Loucy (cell line): ENCODE measurements around the gene IL10RA.

Source experiments
- H2AFZ ChIP-seq: fragments of 200-600 bp; sonication (generic); 2 replicates; pipeline ENCODE4 v1.6.0; 2016; ENCODE audit warnings: antibody characterized with exemption, mild to moderate bottlenecking, low read length, moderate library complexity
- H3F3A ChIP-seq: fragments of 200-600 bp; 2 replicates; pipeline ENCODE4 v1.6.0; 2016; ENCODE audit warnings: antibody characterized with exemption, low read depth, mild to moderate bottlenecking
- H3K27me3 ChIP-seq: fragments of 200-600 bp; sonication (generic); 2 replicates; pipeline ENCODE4 v1.6.1; 2014; ENCODE audit warnings: low read length, mild to moderate bottlenecking; ENCODE audit not compliant: insufficient read depth, poor library complexity, severe bottlenecking
- H3K36me3 ChIP-seq: fragments of 200-600 bp; sonication (generic); 2 replicates; pipeline ENCODE4 v1.6.1; 2016; ENCODE audit warnings: low read length; ENCODE audit not compliant: insufficient read depth
- H3K4me1 ChIP-seq: fragments of 200-600 bp; sonication (generic); 2 replicates; pipeline ENCODE4 v1.5.1; 2014; ENCODE audit warnings: low read length, mild to moderate bottlenecking; ENCODE audit not compliant: insufficient read depth, poor library complexity, severe bottlenecking
- H3K4me2 ChIP-seq: fragments of 200-600 bp; sonication (generic); 2 replicates; pipeline ENCODE4 v1.6.0; 2014; ENCODE audit warnings: antibody characterized with exemption, low read length, low read depth, mild to moderate bottlenecking; ENCODE audit not compliant: poor library complexity, severe bottlenecking
- H3K4me3 ChIP-seq: fragments of 200-600 bp; sonication (generic); 2 replicates; pipeline ENCODE4 v1.5.1; 2014; ENCODE audit warnings: low read length, mild to moderate bottlenecking, mixed read lengths; ENCODE audit not compliant: poor library complexity, severe bottlenecking
- H3K79me2 ChIP-seq: fragments of 200-600 bp; sonication (generic); 2 replicates; pipeline ENCODE4 v1.6.1; 2014; ENCODE audit warnings: low read length; ENCODE audit not compliant: insufficient read depth
- H3K9ac ChIP-seq: fragments of 200-600 bp; sonication (generic); 2 replicates; pipeline ENCODE4 v1.6.0; 2014; ENCODE audit warnings: mild to moderate bottlenecking, low read depth, low read length, moderate library complexity; ENCODE audit not compliant: poor library complexity, severe bottlenecking
- H3K9me2 ChIP-seq: fragments of 200-600 bp; sonication (generic); replicated peaks from 2 replicates; pipeline ENCODE4 v1.6.1; 2016; ENCODE audit warnings: low read depth, low read length, mixed read lengths
- H3K9me3 ChIP-seq: fragments of 200-600 bp; sonication (generic); 2 replicates; pipeline ENCODE4 v1.6.1; 2014; ENCODE audit warnings: mild to moderate bottlenecking, antibody characterized with exemption, low read length, low read depth; ENCODE audit not compliant: insufficient read depth
- H4K20me1 ChIP-seq: fragments of 200-600 bp; sonication (generic); 2 replicates; pipeline ENCODE4 v1.6.0; 2014; ENCODE audit warnings: antibody characterized with exemption, low read length, mild to moderate bottlenecking; ENCODE audit not compliant: insufficient read depth, poor library complexity, severe bottlenecking
- CTCF ChIP-seq: fragments of 200-600 bp; sonication (generic); conservative IDR thresholded peaks from 2 replicates; pipeline ENCODE4 v1.5.1; 2014; ENCODE audit warnings: mild to moderate bottlenecking, antibody characterized with exemption, low read length
- EZH2phosphoT487 ChIP-seq: fragments of 200-600 bp; IDR thresholded peaks from 2 replicates; pipeline ENCODE4 v1.6.1; 2018; ENCODE audit warnings: antibody characterized with exemption, mild to moderate bottlenecking, moderate library complexity, borderline replicate concordance

Gene IL10RA

DNA sequence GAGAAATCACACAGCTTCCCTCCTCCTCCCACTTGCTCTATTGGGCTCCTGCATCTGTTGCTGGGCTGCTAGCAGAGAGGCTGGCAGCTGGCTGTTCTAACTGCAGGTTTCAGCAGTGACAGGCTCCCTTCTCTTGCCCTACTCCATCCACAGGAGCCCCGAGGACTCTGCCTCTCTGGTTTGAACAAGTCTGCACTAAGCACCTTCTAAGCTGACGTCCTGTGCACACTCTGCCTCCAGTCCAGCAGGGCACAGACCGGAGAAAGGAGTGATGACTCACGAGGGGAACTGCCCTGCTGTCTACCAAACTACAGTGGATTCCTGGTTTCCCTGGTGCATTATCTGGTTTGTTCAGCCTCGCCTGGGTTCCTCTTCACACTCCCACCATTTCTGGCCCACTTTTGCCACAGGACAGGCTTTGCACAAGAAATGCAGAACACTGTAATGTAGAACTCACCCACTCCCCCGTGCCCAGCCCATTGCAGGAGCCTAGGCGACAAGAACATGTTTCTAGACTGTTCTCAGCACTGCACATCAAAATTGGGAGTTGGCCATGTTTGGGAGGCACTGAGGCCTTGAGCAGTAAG lies 26.0 kb downstream of the IL10RA start:
- H3K4me2 ChIP-seq: no peak overlapping the region
- H4K20me1 ChIP-seq: no peaks in the 10 kb centered on the region
- no peaks in the 10 kb centered on the region for H3K79me2 ChIP-seq
- H3K9me2 ChIP-seq: no peaks in the 10 kb centered on the region
- TF ChIP-seq CTCF (no peak), EZH2phosphoT487 (no peak)
- no peak overlapping the region for H3K9ac ChIP-seq
- no peaks in the 10 kb centered on the region for H3F3A ChIP-seq
- peaks cover 23% of the 10 kb centered on the region for H3K4me1 ChIP-seq
- H3K36me3 ChIP-seq: no peaks in the 10 kb centered on the region
- peak overlapping the region; percentile 27; the same call in 1 of the 2 replicates for H2AFZ ChIP-seq
- no peaks in the 10 kb centered on the region for H3K27me3 ChIP-seq
- no peak overlapping the region for H3K4me3 ChIP-seq
- 0 out of 2 replicates have a peak, but pooled peaks cover 4% of the 10 kb centered on the region for H3K9me3 ChIP-seq

GRCh38 chr11:118014022-118014421 lies 27.8 kb downstream of the IL10RA start:
- no peaks in the 10 kb centered on the region for H4K20me1 ChIP-seq
- no peaks in the 10 kb centered on the region for H3K36me3 ChIP-seq
- no peaks in the 10 kb centered on the region for H3F3A ChIP-seq
- peaks cover 16% of the 10 kb centered on the region for H3K4me1 ChIP-seq
- H3K27me3 ChIP-seq: no peaks in the 10 kb centered on the region
- H3K79me2 ChIP-seq: no peaks in the 10 kb centered on the region
- no peak overlapping the region for H2AFZ ChIP-seq
- TF ChIP-seq CTCF: no peak
- no peak for TF ChIP-seq EZH2phosphoT487
- H3K4me3 ChIP-seq: no peak overlapping the region
- 0 out of 2 replicates have a peak, but pooled peaks cover 4% of the 10 kb centered on the region for H3K9me3 ChIP-seq
- H3K9ac ChIP-seq: no peak overlapping the region
- no peaks in the 10 kb centered on the region for H3K9me2 ChIP-seq
- no peak overlapping the region for H3K4me2 ChIP-seq

DNA sequence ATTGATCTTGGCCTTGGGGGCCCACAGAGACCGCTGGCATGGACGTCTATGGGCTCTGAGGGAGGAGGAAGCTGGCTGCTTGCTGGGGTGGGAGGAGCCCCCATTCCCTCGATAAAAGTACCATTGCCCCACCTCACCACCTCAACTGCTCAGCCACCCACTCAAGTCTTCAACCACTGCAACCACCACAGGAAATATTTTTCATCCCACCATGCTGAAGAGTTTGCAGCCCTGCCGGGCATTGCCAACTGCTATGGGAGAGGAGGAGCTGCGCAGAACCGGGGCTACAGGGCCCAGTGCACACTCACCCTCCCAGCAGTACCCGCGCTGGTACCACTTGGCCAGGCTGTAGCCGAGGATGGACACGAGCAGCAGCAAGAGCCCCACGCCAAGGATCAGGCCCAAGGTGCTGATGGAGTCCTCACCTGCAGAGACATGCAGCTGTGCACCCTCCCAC lies 29.2 kb downstream of the IL10RA start:
- Histone ChIP-seq H3K9ac (no peak overlapping the region), H3K79me2 (no peaks in the 10 kb centered on the region), H3K36me3 (no peaks in the 10 kb centered on the region), H3K27me3 (no peaks in the 10 kb centered on the region), H3K4me2 (peak overlapping the region; percentile 45), H4K20me1 (no peaks in the 10 kb centered on the region), H3K4me1 (peaks cover 16% of the 10 kb centered on the region), H3K4me3 (peak overlapping the region; percentile 24), H3K9me3 (0 out of 2 replicates have a peak, but pooled peaks cover 4% of the 10 kb centered on the region), H3F3A (no peaks in the 10 kb centered on the region), H3K9me2 (no peaks in the 10 kb centered on the region), H2AFZ (0 out of 2 replicates have a peak overlapping the region, but pooled peaks have one; percentile 54)
- TF ChIP-seq CTCF (no peak), EZH2phosphoT487 (no peak)
